ENCODE data around the gene SDHB. TPM values are rescaled to one million over a fixed set of nuclear protein-coding genes. Genes with fewer than 3 reads are reported as not detected.

Gene SDHB
- total RNA-seq, 1 donor from 2014 or later = 47.2 TPM

DNA sequence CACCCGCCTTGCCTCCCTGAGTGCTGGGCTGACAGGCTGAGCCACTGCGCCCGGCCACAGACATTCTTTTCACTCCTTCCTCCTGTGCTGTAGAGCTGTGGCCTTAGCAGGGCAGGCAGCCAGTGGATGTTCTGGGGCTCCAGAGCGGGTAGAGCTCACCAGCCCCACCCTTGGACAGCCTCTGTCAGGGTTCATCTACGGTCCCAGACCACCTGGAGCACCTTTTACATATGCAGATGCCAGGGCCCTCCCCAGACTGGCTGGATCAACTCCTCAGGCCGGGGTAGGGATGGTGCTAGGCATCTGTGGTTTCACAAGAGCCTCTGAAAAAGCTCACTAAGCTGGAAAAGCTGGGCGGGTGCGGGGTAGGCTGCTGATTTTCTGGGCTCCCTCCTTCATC lies 46.7 kb downstream of the SDHB start:
- no peak for DNase-seq (ENCODE audit: low read depth, low spot score)
- H3K27ac Mint-ChIP-seq (ENCODE audit: unreplicated experiment) = no peak overlapping the region
- H3K4me3 Mint-ChIP-seq = no peak overlapping the region
- H3K4me1 Mint-ChIP-seq = peaks cover 15% of the 10 kb centered on the region
- TF ChIP-seq, protein P1, sequence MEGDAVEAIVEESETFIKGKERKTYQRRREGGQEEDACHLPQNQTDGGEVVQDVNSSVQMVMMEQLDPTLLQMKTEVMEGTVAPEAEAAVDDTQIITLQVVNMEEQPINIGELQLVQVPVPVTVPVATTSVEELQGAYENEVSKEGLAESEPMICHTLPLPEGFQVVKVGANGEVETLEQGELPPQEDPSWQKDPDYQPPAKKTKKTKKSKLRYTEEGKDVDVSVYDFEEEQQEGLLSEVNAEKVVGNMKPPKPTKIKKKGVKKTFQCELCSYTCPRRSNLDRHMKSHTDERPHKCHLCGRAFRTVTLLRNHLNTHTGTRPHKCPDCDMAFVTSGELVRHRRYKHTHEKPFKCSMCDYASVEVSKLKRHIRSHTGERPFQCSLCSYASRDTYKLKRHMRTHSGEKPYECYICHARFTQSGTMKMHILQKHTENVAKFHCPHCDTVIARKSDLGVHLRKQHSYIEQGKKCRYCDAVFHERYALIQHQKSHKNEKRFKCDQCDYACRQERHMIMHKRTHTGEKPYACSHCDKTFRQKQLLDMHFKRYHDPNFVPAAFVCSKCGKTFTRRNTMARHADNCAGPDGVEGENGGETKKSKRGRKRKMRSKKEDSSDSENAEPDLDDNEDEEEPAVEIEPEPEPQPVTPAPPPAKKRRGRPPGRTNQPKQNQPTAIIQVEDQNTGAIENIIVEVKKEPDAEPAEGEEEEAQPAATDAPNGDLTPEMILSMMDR (conservative IDR thresholded peaks at IDR 0.05) = no peak
- H3K9me3 Mint-ChIP-seq = no peaks in the 10 kb centered on the region
- H3K36me3 Mint-ChIP-seq (ENCODE audit: low read depth) = no peaks in the 10 kb centered on the region
- H3K27me3 Mint-ChIP-seq (ENCODE audit: low read depth) = peaks cover 2% of the 10 kb centered on the region

DNA sequence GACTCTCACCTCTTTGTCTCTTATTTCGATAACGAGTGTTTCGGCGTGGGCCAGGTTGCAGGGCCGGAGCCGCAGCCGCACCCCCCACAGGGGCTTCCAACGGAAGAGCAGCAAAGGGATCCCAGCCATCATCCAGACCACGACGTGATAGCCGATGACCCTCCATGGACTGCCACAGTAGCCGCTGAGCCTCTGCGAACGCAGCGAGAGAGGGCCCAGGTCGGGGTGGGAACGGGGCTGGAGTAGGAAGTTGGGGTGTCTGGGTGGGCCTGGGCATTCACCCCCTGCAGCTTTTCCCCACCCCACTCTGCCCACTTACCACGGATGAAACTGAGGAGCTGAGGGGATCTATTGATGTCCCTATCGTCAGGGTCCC lies 48.5 kb downstream of the SDHB start:
- no peaks in the 10 kb centered on the region for H3K27me3 Mint-ChIP-seq (ENCODE audit: low read depth)
- H3K27ac Mint-ChIP-seq (ENCODE audit: unreplicated experiment) = no peak overlapping the region
- peaks cover 5% of the 10 kb centered on the region for H3K4me1 Mint-ChIP-seq
- H3K9me3 Mint-ChIP-seq = no peaks in the 10 kb centered on the region
- no peak overlapping the region for H3K4me3 Mint-ChIP-seq
- DNase-seq (ENCODE audit: low read depth, low spot score) = no peak
- no peaks in the 10 kb centered on the region for H3K36me3 Mint-ChIP-seq (ENCODE audit: low read depth)
- TF ChIP-seq, protein P1 (conservative IDR thresholded peaks at IDR 0.05) = no peak

DNA sequence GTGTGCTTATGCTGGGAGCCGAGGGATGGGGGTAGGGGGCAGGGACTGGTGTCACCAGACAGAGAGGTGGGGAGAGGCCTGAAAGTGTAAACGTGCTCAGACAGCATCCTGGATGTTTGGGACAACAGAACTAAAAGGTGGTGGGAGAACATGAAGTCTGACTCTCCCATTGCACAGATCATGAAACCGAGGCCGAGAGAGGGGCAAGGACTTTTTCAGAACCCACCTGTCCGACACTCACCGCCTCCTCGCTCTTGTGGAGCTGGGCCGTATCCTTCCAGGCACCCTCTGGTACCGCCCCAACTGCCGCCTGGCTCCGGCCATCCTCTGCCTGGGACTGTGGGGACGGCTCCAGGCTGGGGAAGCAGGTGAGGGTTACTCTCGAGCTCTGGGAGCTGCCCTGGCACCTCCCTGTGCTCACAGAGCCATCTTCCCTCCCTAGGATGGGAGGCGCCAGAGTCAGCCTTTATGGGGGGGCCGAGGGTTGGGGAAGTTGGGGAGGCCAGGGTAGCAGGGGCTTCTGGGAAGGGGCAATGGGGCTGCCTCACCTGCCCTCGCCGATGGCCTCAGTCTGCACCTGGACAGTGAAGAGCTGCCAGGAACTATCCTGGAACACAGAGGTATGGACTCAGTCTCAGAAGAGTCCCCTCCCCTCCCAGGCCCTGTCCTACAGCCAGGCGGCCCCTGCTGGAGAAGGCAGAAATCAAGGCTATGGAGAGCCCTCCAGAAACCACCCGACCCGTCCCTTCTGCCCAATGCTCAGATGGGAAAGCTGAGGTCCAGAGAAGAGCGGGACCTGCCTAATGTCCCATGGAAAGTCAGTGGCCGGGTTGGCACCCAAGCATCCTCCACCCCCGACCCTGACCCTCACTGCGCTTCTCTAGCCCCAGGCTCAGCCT lies 49.1 kb downstream of the SDHB start:
- no peaks in the 10 kb centered on the region for H3K9me3 Mint-ChIP-seq
- no peaks in the 10 kb centered on the region for H3K36me3 Mint-ChIP-seq (ENCODE audit: low read depth)
- H3K4me1 Mint-ChIP-seq = peaks cover 3% of the 10 kb centered on the region
- H3K27ac Mint-ChIP-seq (ENCODE audit: unreplicated experiment) = no peak overlapping the region
- DNase-seq (ENCODE audit: low read depth, low spot score) = no peak
- H3K4me3 Mint-ChIP-seq = no peak overlapping the region
- TF ChIP-seq, protein P1 (conservative IDR thresholded peaks at IDR 0.05) = no peak
- H3K27me3 Mint-ChIP-seq (ENCODE audit: low read depth) = no peaks in the 10 kb centered on the region

DNA sequence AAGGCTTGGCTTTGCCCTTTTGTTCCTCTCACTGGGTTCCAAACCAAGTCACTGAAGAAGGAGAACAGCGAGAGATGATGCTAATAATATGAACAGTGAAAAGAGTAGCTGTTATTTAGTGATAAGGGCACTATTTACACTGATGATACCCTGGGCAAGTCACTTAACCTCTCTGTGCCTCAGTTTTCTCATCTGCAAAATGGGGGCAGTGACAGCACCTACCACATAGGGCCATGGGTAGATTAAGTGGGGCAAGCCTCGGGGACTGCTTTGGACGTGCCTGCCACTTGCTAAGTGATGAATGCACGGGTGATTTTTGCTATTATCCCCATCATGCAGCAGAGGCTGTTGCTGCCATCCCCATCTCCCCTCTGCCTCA lies 51.3 kb downstream of the SDHB start:
- Mint-ChIP-seq H3K4me3 (no peak overlapping the region), H3K27ac (ENCODE audit: unreplicated experiment) (no peak overlapping the region), H3K36me3 (ENCODE audit: low read depth) (no peaks in the 10 kb centered on the region), H3K27me3 (ENCODE audit: low read depth) (no peaks in the 10 kb centered on the region), H3K4me1 (no peaks in the 10 kb centered on the region), H3K9me3 (no peaks in the 10 kb centered on the region)
- DNase-seq (ENCODE audit: low read depth, low spot score) = no peak
- TF ChIP-seq, protein P1 (conservative IDR thresholded peaks at IDR 0.05) = no peak

DNA sequence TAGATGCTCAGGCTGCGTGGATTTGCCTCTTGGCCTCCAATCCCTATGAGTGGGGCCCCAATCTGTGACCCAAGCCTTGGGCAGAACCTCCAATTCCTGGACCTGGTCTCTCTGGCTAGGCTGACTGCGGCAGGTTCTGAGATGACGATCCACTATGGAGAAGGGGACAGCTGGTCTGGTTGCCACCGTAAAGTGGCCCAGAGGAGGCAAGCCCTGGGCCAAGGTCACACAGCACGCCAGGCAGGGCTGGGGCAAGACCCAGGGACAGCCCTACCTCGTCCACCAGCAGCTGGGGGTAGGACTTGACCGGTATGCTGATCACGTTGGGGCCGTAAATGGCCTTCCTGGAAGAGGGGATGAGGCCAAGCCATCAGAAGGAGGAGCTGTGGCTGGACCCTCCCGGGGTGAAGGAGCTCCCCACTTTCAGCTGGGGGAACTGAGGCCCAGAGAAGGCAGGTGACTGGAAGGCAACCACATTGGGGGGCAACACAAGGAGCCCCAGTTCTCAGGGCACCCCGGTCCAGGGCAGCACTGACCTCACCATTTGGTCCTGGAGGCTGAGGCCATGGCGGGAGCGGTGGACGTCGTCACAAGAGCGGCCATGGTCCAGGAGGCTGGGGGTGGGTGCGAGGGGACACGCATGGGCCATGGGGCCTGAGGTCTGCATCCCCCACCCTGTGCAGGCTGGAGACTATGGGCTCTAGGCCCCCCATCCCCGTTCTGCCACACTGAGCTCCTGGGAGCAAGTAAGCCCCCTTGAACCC lies 51.9 kb downstream of the SDHB start:
- Mint-ChIP-seq H3K4me1 (no peaks in the 10 kb centered on the region), H3K27ac (ENCODE audit: unreplicated experiment) (no peak overlapping the region), H3K36me3 (ENCODE audit: low read depth) (no peaks in the 10 kb centered on the region), H3K9me3 (no peaks in the 10 kb centered on the region), H3K4me3 (no peak overlapping the region), H3K27me3 (ENCODE audit: low read depth) (no peaks in the 10 kb centered on the region)
- TF ChIP-seq, protein P1 (conservative IDR thresholded peaks at IDR 0.05) = no peak
- DNase-seq (ENCODE audit: low read depth, low spot score) = no peak

Data from neural crest cell (in vitro differentiated cells).